HepG2 (cell line): ENCODE data around the gene DLX3.

Source experiments
- ATF3 ChIP-seq: sonication (generic); formaldehyde crosslinking; IDR thresholded peaks from 2 replicates; pipeline ENCODE4 v1.4.0; 2020; ENCODE audit warnings: missing genetic modification reagents
- BRCA1 ChIP-seq: sonication (generic); formaldehyde crosslinking; IDR thresholded peaks from 2 replicates; pipeline ENCODE4 v1.4.0; 2020; ENCODE audit warnings: missing genetic modification reagents
- EZH2 ChIP-seq: conservative IDR thresholded peaks from 2 replicates; pipeline ENCODE4 v1.6.1; 2012; ENCODE audit warnings: mild to moderate bottlenecking, low read depth, low read length, moderate library complexity
- HMGXB4 ChIP-seq, 2 experiments: sonication (generic) in 1 of 2; formaldehyde crosslinking in 1 of 2; IDR thresholded peaks; 2 replicates each; pipeline versions ENCODE4 v1.4.0 to v1.6.1; 2018 to 2020; ENCODE audit warnings: missing genetic modification reagents in 2 of 2, borderline replicate concordance in 1 of 2, low read depth in 1 of 2, mild to moderate bottlenecking in 1 of 2, missing biosample characterization in 1 of 2
- KLF15 ChIP-seq: sonication (generic); formaldehyde crosslinking; IDR thresholded peaks from 2 replicates; pipeline ENCODE4 v1.8.1; 2023; ENCODE audit warnings: borderline replicate concordance, mild to moderate bottlenecking, inconsistent platforms, missing genetic modification reagents, mixed read lengths
- SRF ChIP-seq: IDR thresholded peaks from 2 replicates; pipeline ENCODE4 v1.6.1; 2011; ENCODE audit warnings: mild to moderate bottlenecking, low read depth, low read length, moderate library complexity
- TARDBP ChIP-seq: sonication (generic); formaldehyde crosslinking; IDR thresholded peaks from 2 replicates; pipeline ENCODE4 v1.8.0; 2022; ENCODE audit warnings: mild to moderate bottlenecking, missing genetic modification reagents
- TOPORS ChIP-seq: sonication (generic); formaldehyde crosslinking; IDR thresholded peaks from 2 replicates; pipeline ENCODE4 v1.8.0; 2023; ENCODE audit warnings: mild to moderate bottlenecking, missing genetic modification reagents
- ZNF276 ChIP-seq: sonication (generic); formaldehyde crosslinking; IDR thresholded peaks from 2 replicates; pipeline ENCODE4 v1.4.0; 2020; ENCODE audit warnings: mild to moderate bottlenecking, low read depth, missing genetic modification reagents
- ZNF512 ChIP-seq: sonication (generic); formaldehyde crosslinking; IDR thresholded peaks from 2 replicates; pipeline ENCODE4 v1.4.0; 2020; ENCODE audit warnings: mild to moderate bottlenecking, missing genetic modification reagents
- ZNF660 ChIP-seq: sonication (generic); formaldehyde crosslinking; IDR thresholded peaks from 2 replicates; pipeline ENCODE4 v1.5.1; 2020; ENCODE audit warnings: mild to moderate bottlenecking, low read depth, missing genetic modification reagents, borderline replicate concordance

- no peak for TF ChIP-seq SRF
- no peak for TF ChIP-seq BRCA1
- no peak for TF ChIP-seq HMGXB4 (CRISPR knock-in tag; IDR thresholded peaks at IDR 0.05; ENCODE audit: borderline replicate concordance in 1 of 2, low read depth in 1 of 2)
- no peak for TF ChIP-seq TARDBP
- TF ChIP-seq ZNF512 (CRISPR knock-in tag) = no peak
- TF ChIP-seq KLF15 (CRISPR knock-in tag) = no peak
- no peak for TF ChIP-seq ATF3
- TF ChIP-seq ZNF276 (CRISPR knock-in tag) = no peak
- TF ChIP-seq ZNF660 = no peak
- no peak for TF ChIP-seq EZH2
- no peak for TF ChIP-seq TOPORS (CRISPR knock-in tag)
Observed at GRCh38 chr17:49942947-49943346, 52.1 kb downstream of the DLX3 start.
